ENCODE data around the gene SFRP2.

SFRP2 gene

GRCh38 chr4:153794006-153794405 lies 5.1 kb upstream of the SFRP2 start:
- DNase-seq = peak; percentile 61

GRCh38 chr4:153792618-153793247 lies 3.9 kb upstream of the SFRP2 start:
- no peak for DNase-seq

- peak; percentile 97 for DNase-seq
These were observed 3.1 kb upstream of the SFRP2 start for GRCh38 chr4:153791746-153792617.

- peak; percentile 89 for DNase-seq
These were observed 2.2 kb upstream of the SFRP2 start for GRCh38 chr4:153790962-153791551.

- DNase-seq = peak; percentile 88
These were observed 1.6 kb upstream of the SFRP2 start for GRCh38 chr4:153790500-153790865.

- peak; percentile 88 for DNase-seq
These were observed 1.0 kb upstream of the SFRP2 start for GRCh38 chr4:153789741-153790499.

GRCh38 chr4:153788051-153788412 lies 851 bp downstream of the SFRP2 start:
- DNase-seq = no peak

GRCh38 chr4:153787575-153787974 lies 1.3 kb downstream of the SFRP2 start:
- DNase-seq = no peak

- no peak for DNase-seq
These were observed 1.8 kb downstream of the SFRP2 start for GRCh38 chr4:153787061-153787560.

GRCh38 chr4:153785910-153786721 lies 2.8 kb downstream of the SFRP2 start:
- DNase-seq = peak; percentile 49

GRCh38 chr4:153784166-153784699 lies 4.7 kb downstream of the SFRP2 start:
- no peak for DNase-seq

- no peak for DNase-seq
These were observed 6.3 kb downstream of the SFRP2 start for GRCh38 chr4:153782581-153782980.

GRCh38 chr4:153781717-153782416 lies 7.0 kb downstream of the SFRP2 start:
- DNase-seq = no peak

GRCh38 chr4:153781280-153781679 lies 7.6 kb downstream of the SFRP2 start:
- DNase-seq = no peak

- DNase-seq = no peak
These were observed 8.0 kb downstream of the SFRP2 start for GRCh38 chr4:153780876-153781275.

- DNase-seq = no peak
These were observed 8.7 kb downstream of the SFRP2 start for GRCh38 chr4:153780221-153780620.

- DNase-seq = no peak
These were observed 10.5 kb downstream of the SFRP2 start for GRCh38 chr4:153778383-153778782.

GRCh38 chr4:153777421-153777820 lies 11.5 kb downstream of the SFRP2 start:
- DNase-seq = no peak

GRCh38 chr4:153776601-153777000 lies 12.3 kb downstream of the SFRP2 start:
- no peak for DNase-seq

GRCh38 chr4:153773236-153773690 lies 15.6 kb downstream of the SFRP2 start:
- no peak for DNase-seq

- no peak for DNase-seq
These were observed 17.8 kb downstream of the SFRP2 start for GRCh38 chr4:153771046-153771445.
